Activated B cell treated with CpG ODN at 0.5 μM for 24 hours (primary cell): Measurements from ENCODE around the gene VPS9D1. TPM values are rescaled to one million over a fixed set of nuclear protein-coding genes. Genes with fewer than 3 reads are reported as not detected.

Experiments used
- ATAC-seq: fragments of 200-7000 bp; cut with Tn5 transposase; one replicate; pipeline ENCODE4 v1.10.0; 2021; ENCODE audit warnings: low read depth, mild to moderate bottlenecking, moderate library complexity
- CTCF ChIA-PET: fragments of 350-600 bp; sonication (Branson Sonifier 250); formaldehyde crosslinking; loops from one replicate; lab custom pipeline; 2021; ENCODE audit warnings: antibody characterized with exemption; lab: Charles Lee
- POLR2A ChIA-PET: fragments of 350-600 bp; sonication (Branson Sonifier 250); formaldehyde crosslinking; loops from one replicate; lab custom pipeline; 2021; ENCODE audit warnings: antibody characterized with exemption; lab: Charles Lee
- DNase-seq: peaks from one replicate; pipeline ENCODE4 v3.0.0; 2022
- H3K27ac Mint-ChIP-seq: one replicate; pipeline ENCODE4 v1.8.0; 2020; ENCODE audit warnings: mixed read lengths
- H3K27me3 Mint-ChIP-seq: one replicate; pipeline ENCODE4 v1.8.0; 2021; ENCODE audit warnings: mixed read lengths
- H3K36me3 Mint-ChIP-seq: one replicate; pipeline ENCODE4 v1.8.0; 2021; ENCODE audit warnings: low read depth, mixed read lengths
- H3K4me1 Mint-ChIP-seq: one replicate; pipeline ENCODE4 v1.8.0; 2021; ENCODE audit warnings: mixed read lengths
- H3K4me3 Mint-ChIP-seq: one replicate; pipeline ENCODE4 v1.8.0; 2020; ENCODE audit warnings: mild to moderate bottlenecking, mixed read lengths
- H3K9me3 Mint-ChIP-seq: one replicate; pipeline ENCODE4 v1.8.0; 2020; ENCODE audit warnings: mixed read lengths
- intact Hi-C: fragments of 100-400 bp; cut with micrococcal nuclease; formaldehyde crosslinking; loops from one replicate; pipeline ENCODE4 v1.15.1; 2024
- total RNA-seq: library from RNA; stranded (reverse); gene quantifications from 2 replicates; pipeline ENCODE4 v1.2.3, GENCODE V29; 2022
- TF ChIP-seq, protein P1 (sequence below): fragments of 200-600 bp; IDR thresholded peaks from one replicate; pipeline ENCODE4 v1.8.0; 2022; ENCODE audit warnings: antibody characterized with exemption, mild to moderate bottlenecking

The VPS9D1 gene
- total RNA-seq, 1 donor from 2014 or later: 7.4 TPM

DNA sequence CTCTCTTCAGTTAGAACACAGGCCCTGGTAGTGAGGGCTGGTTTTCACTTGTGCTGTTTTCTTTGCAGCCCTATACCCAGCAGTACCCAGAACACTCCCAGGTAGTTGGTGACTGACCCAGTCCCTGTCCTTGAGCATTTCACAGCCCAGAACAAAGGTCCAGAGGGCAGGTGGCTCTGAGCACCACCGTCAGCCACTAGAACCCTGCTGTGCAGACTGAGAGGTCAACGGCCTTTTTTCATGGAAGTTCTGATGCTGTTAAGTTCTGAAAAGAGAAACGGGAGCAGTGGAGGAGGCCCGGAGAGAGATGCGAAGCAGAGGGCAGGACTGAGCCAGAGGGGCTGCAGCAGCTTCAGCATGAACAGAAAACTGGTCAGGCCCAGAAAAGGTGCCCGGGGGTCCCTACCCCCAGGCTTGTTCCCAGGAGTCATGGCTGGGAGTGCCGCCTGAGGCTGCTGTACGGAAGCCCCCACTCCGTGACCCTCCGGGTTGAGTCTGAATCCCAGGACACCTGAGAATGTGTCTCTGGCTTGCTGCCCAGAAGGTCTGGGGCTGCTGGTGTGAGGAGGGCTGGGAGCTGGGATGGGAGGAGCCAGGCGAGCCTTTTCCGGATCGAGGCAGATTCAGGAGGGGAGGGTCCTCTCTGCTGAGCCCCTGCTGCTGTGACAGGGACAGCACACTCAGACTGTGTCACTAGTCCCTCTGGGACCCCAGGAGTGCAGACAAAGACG lies 9.3 kb upstream of the VPS9D1 start:
- H3K4me1 Mint-ChIP-seq: peaks cover 12% of the 10 kb centered on the region
- ATAC-seq (no peak), DNase-seq (no peak)
- peaks cover 79% of the 10 kb centered on the region for H3K36me3 Mint-ChIP-seq
- POLR2A ChIA-PET: no interaction called here
- no peak overlapping the region for H3K27ac Mint-ChIP-seq
- TF ChIP-seq, protein P1, sequence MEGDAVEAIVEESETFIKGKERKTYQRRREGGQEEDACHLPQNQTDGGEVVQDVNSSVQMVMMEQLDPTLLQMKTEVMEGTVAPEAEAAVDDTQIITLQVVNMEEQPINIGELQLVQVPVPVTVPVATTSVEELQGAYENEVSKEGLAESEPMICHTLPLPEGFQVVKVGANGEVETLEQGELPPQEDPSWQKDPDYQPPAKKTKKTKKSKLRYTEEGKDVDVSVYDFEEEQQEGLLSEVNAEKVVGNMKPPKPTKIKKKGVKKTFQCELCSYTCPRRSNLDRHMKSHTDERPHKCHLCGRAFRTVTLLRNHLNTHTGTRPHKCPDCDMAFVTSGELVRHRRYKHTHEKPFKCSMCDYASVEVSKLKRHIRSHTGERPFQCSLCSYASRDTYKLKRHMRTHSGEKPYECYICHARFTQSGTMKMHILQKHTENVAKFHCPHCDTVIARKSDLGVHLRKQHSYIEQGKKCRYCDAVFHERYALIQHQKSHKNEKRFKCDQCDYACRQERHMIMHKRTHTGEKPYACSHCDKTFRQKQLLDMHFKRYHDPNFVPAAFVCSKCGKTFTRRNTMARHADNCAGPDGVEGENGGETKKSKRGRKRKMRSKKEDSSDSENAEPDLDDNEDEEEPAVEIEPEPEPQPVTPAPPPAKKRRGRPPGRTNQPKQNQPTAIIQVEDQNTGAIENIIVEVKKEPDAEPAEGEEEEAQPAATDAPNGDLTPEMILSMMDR: no peak
- CTCF ChIA-PET: interaction anchor here (0.6 kb wide), 1 partner anchor 311 kb away, joined by 3 read pairs; no protein-coding TSS in a partner anchor
- no peaks in the 10 kb centered on the region for H3K9me3 Mint-ChIP-seq
- intact Hi-C loops: no loop called here
- H3K4me3 Mint-ChIP-seq: no peak overlapping the region
- H3K27me3 Mint-ChIP-seq: no peaks in the 10 kb centered on the region

DNA sequence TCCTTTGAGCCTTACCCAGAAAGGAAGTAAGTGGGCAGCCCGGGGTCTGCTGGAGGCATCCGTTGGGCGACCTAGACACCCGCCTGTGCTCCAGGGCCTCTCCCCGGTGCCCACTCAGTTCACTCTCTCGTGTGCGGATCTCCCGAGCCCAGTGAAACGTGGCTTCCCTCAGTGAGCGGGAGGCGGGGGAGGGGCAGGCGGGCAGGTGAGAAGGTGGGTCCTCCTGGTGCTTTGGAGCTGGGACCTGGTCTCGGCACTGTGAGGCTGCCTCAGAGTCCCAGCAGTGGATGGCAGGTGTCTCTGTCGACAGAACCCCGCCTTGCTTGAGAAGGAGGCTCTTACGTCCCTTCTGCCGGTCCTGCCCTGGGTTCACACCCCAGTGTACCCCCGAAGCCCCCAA lies 8.6 kb upstream of the VPS9D1 start:
- no peaks in the 10 kb centered on the region for H3K9me3 Mint-ChIP-seq
- ChIA-PET CTCF (interaction anchor here (0.6 kb wide), 1 partner anchor 311 kb away, joined by 3 read pairs; no protein-coding TSS in a partner anchor), POLR2A (no interaction called here)
- peaks cover 76% of the 10 kb centered on the region for H3K36me3 Mint-ChIP-seq
- DNase-seq: no peak
- no peaks in the 10 kb centered on the region for H3K27me3 Mint-ChIP-seq
- H3K4me1 Mint-ChIP-seq: peaks cover 16% of the 10 kb centered on the region
- H3K27ac Mint-ChIP-seq: no peak overlapping the region
- intact Hi-C loops: no loop called here
- no peak for ATAC-seq
- no peak overlapping the region for H3K4me3 Mint-ChIP-seq
- TF ChIP-seq, protein P1: no peak

DNA sequence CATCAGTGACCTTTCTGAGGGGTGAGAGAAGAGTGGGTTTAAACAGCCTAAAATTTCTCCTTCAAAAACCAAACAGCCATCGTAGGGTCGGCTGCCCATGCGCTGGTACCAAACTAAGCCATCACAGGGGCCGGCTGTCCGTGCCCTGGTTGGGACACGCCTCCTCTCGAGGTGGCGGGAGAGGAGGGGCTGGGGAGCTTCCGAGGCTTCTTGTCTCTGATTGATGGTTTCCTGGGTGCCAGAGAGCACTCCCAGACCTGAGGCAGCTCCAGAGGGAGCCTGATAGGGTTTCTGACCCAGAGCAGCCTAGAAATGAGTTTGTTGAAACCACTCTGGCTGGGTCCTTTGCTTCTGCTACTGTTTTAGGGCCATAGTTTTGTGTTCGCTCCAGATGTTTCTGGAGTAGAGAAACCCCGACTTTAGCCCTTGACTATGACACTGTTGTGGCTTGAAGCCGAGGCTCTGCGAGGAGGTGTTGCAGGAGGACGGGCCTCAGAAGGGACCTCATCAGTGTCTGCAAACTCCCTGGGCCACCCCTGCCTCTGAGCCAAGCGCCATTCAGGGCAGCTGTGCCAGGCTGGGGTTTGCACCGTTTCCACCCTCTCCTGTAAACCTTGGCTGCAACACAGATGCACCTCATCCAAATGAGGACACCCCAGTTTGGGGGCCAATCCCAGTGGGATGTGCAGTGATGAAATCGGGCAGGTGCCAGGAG lies 6.9 kb upstream of the VPS9D1 start:
- ChIA-PET POLR2A (interaction anchor here (0.6 kb wide), 1 partner anchor 50 kb away, joined by 6 read pairs; no protein-coding TSS in a partner anchor), CTCF (no interaction called here)
- TF ChIP-seq, protein P1: no peak
- intact Hi-C loops: no loop called here
- Mint-ChIP-seq H3K4me3 (no peak overlapping the region), H3K27me3 (no peaks in the 10 kb centered on the region), H3K4me1 (peaks cover 30% of the 10 kb centered on the region), H3K36me3 (peaks cover 74% of the 10 kb centered on the region), H3K27ac (no peak overlapping the region), H3K9me3 (no peaks in the 10 kb centered on the region)
- ATAC-seq (no peak), DNase-seq (no peak)

DNA sequence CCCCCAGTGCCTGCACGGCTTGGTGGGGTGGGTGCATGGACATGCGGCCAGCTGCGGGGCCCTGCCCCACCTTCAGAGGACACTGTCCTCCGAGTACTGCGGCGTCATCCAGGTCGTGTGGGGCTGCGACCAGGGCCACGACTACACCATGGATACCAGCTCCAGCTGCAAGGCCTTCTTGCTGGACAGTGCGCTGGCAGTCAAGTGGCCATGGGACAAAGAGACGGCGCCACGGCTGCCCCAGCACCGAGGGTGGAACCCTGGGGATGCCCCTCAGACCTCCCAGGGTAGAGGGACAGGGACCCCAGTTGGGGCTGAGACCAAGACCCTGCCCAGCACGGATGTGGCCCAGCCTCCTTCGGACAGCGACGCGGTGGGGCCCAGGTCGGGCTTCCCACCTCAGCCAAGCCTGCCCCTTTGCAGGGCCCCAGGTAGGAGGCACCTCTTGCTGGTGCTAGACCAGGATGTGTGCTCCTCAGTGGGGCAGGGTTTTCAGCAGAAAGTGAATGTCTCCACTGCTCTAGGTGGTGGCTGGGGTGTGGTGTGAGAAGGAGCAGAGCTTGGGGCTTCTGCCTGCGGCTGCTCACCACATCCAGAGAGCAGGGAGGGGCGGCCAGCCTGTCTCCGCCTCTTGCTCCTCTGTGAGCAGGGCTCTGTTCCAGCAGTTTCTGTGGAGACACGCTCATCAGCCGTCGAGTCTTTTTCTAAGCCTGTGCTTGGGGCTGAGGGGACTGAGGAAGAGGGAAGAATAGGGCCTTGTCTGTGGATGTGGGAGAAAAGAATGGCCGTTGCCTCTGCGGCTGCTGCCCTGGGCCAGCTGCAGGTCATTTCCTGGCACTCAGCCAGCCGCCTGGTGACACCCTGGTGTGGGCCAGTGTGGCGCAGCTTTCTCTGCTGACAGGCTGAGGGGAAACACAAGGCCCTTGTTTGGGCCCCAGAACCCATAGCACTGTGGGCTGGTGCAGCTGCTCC lies 2.9 kb upstream of the VPS9D1 start:
- peak overlapping the region; percentile 85 for H3K27ac Mint-ChIP-seq
- no peak for ATAC-seq
- DNase-seq: no peak
- H3K9me3 Mint-ChIP-seq: no peaks in the 10 kb centered on the region
- H3K27me3 Mint-ChIP-seq: no peaks in the 10 kb centered on the region
- H3K36me3 Mint-ChIP-seq: peaks cover 39% of the 10 kb centered on the region
- H3K4me3 Mint-ChIP-seq: peak overlapping the region; percentile 85
- ChIA-PET CTCF (no interaction called here), POLR2A (interaction anchor here (0.5 to 1.5 kb wide), 3 partner anchors 14 to 291 kb away, joined by 3 to 6 read pairs (median 4); no protein-coding TSS in a partner anchor)
- H3K4me1 Mint-ChIP-seq: peaks cover 42% of the 10 kb centered on the region
- intact Hi-C loops: loop anchor here (5.0 kb wide), 2 partner anchors 94 to 481 kb away; partner anchors contain the start of gene FANCA
- TF ChIP-seq, protein P1: no peak
